NCI-H345 treated with DMSO at 0.1 percent for 48 hours (cell line): ENCODE results near the gene BORCS6.
A peak's percentile ranks its signal among the peaks of the same experiment; 100 is the strongest.

Experiments used
- DNase-seq: peaks from one replicate; lab custom pipeline; 2025; ENCODE audit not compliant: unreplicated experiment; lab: John Stamatoyannopoulos, UW

The BORCS6 gene

GRCh38 chr17:8155996-8156245 lies 34.1 kb downstream of the BORCS6 start:
- DNase-seq, result no peak

- DNase-seq, result no peak
These were observed 34.6 kb downstream of the BORCS6 start for GRCh38 chr17:8155231-8155995.

- DNase-seq, result no peak
These were observed 35.3 kb downstream of the BORCS6 start for GRCh38 chr17:8154608-8155155.

- no peak for DNase-seq
These were observed 35.9 kb downstream of the BORCS6 start for GRCh38 chr17:8153957-8154607.

- no peak for DNase-seq
These were observed 36.4 kb downstream of the BORCS6 start for GRCh38 chr17:8153525-8153956.

- DNase-seq, result no peak
These were observed 36.9 kb downstream of the BORCS6 start for GRCh38 chr17:8153031-8153451.

- DNase-seq, result peak; percentile 67
These were observed 37.7 kb downstream of the BORCS6 start, which contains the start of gene PER1 for GRCh38 chr17:8152112-8152775. Gene PER1, minus strand, starts transcription at chr17:8152404. Its CDS starts 1,698 bp downstream, at chr17:8150706.

- no peak for DNase-seq
These were observed 38.3 kb downstream of the BORCS6 start for GRCh38 chr17:8151641-8152111.

GRCh38 chr17:8151120-8151640 lies 38.8 kb downstream of the BORCS6 start:
- DNase-seq, result peak; percentile 46

- DNase-seq, result no peak
These were observed 39.5 kb downstream of the BORCS6 start for GRCh38 chr17:8150194-8151119.

- no peak for DNase-seq
These were observed 40.4 kb downstream of the BORCS6 start for GRCh38 chr17:8149419-8150193.

GRCh38 chr17:8148560-8148959 lies 41.4 kb downstream of the BORCS6 start:
- no peak for DNase-seq

GRCh38 chr17:8147805-8148404 lies 42.1 kb downstream of the BORCS6 start:
- DNase-seq, result no peak

- no peak for DNase-seq
These were observed 42.7 kb downstream of the BORCS6 start for GRCh38 chr17:8147141-8147804.

- no peak for DNase-seq
These were observed 43.4 kb downstream of the BORCS6 start for GRCh38 chr17:8146381-8147140.

GRCh38 chr17:8145811-8146210 lies 44.2 kb downstream of the BORCS6 start:
- DNase-seq, result no peak

GRCh38 chr17:8144401-8145231 lies 45.4 kb downstream of the BORCS6 start:
- DNase-seq, result no peak
